NCI-H2029 treated with DMSO at 0.1 percent for 48 hours (cell line): Measurements from ENCODE around the gene ANO1.

Experiments used
- DNase-seq: peaks from one replicate; lab custom pipeline; 2025; lab: John Stamatoyannopoulos, UW

Gene ANO1

GRCh38 chr11:70072861-70073755, 5.0 kb upstream of the ANO1 start:
- DNase-seq = no peak

- no peak for DNase-seq
These were observed 4.2 kb upstream of the ANO1 start for GRCh38 chr11:70073871-70074371.

GRCh38 chr11:70074746-70075145, 3.4 kb upstream of the ANO1 start:
- DNase-seq = no peak

GRCh38 chr11:70075836-70076235, 2.3 kb upstream of the ANO1 start:
- no peak for DNase-seq

GRCh38 chr11:70076461-70076931, 1.6 kb upstream of the ANO1 start:
- DNase-seq = no peak

- no peak for DNase-seq
These were observed 564 bp upstream of the ANO1 start for GRCh38 chr11:70077411-70078094.

- no peak for DNase-seq
These were observed 882 bp downstream of the ANO1 start for GRCh38 chr11:70078781-70079616.

- DNase-seq = no peak
These were observed 1.6 kb downstream of the ANO1 start for GRCh38 chr11:70079691-70080090.

GRCh38 chr11:70080763-70081162, 2.6 kb downstream of the ANO1 start:
- no peak for DNase-seq

- no peak for DNase-seq
These were observed 4.7 kb downstream of the ANO1 start for GRCh38 chr11:70082829-70083228.

GRCh38 chr11:70084046-70084984, 6.2 kb downstream of the ANO1 start:
- no peak for DNase-seq

- DNase-seq = no peak
These were observed 8.0 kb downstream of the ANO1 start for GRCh38 chr11:70085815-70086769.

GRCh38 chr11:70087446-70088167, 9.5 kb downstream of the ANO1 start:
- no peak for DNase-seq

- DNase-seq = no peak
These were observed 10.7 kb downstream of the ANO1 start for GRCh38 chr11:70088735-70089250.

- no peak for DNase-seq
These were observed 11.5 kb downstream of the ANO1 start for GRCh38 chr11:70089631-70090030.

- no peak for DNase-seq
These were observed 12.9 kb downstream of the ANO1 start for GRCh38 chr11:70090961-70091381.

GRCh38 chr11:70091638-70092037, 13.5 kb downstream of the ANO1 start:
- no peak for DNase-seq

- DNase-seq = no peak
These were observed 15.0 kb downstream of the ANO1 start for GRCh38 chr11:70092959-70093715.
